GM12891 (cell line): Measurements from ENCODE around the gene RASGRF2.

ENCODE experiments used
- PAX5 ChIP-seq: IDR thresholded peaks from 2 replicates; pipeline ENCODE4 v1.6.1; 2011; ENCODE audit warnings: low read length, moderate library complexity, mild to moderate bottlenecking; ENCODE audit not compliant: insufficient read depth, severe bottlenecking
- POLR2A ChIP-seq: IDR thresholded peaks from 2 replicates; pipeline ENCODE4 v1.6.1; 2011; ENCODE audit warnings: low read depth, low read length, control low read depth
- POLR2AphosphoS5 ChIP-seq: IDR thresholded peaks from 2 replicates; pipeline ENCODE4 v1.6.1; 2011; ENCODE audit warnings: low read depth, low read length, control low read depth
- SPI1 ChIP-seq: IDR thresholded peaks from 2 replicates; pipeline ENCODE4 v1.6.1; 2011; ENCODE audit warnings: low read depth, low read length, control low read depth
- TAF1 ChIP-seq: IDR thresholded peaks from 2 replicates; pipeline ENCODE4 v1.6.1; 2011; ENCODE audit warnings: low read depth, low read length, control low read depth

DNA sequence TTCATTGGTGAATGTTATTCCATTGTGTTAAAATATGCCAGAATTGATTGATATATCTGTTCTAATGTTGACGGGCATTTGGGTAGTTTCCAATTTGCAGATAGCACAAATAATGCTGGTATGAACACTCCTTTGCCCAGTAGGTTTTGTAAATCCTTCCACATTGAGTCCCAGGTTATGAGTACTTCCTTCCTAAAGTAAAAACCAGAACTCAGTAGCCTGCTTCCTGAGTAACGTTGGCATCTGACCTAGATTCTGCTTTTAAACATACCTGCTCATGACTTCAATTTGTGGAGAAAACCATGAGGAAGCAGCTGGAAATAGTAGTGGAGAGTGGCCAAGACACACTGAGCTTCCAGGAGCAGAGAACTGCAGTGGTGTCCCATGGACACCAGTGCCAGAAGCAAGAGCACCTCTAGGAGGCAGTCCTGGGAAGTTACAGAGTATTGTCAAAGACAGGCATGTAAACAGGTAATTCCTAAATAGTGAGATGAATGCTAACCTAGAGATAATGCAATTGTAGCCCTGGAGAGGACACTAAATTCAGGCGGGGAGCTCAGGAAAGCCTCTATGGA lies 24.3 kb upstream of the RASGRF2 start:
- TF ChIP-seq POLR2A (no peak), TAF1 (no peak), POLR2AphosphoS5 (no peak), PAX5 (no peak), SPI1 (no peak)
